ENCODE data around the gene NOP16. TPM values are rescaled to one million over a fixed set of nuclear protein-coding genes. Genes with fewer than 3 reads are reported as not detected.
A peak's percentile ranks its signal among the peaks of the same experiment; 100 is the strongest.

The NOP16 gene
- total RNA-seq, 3 donors from 2014 or later = 17.0 to 22.9 (median 18.4) TPM

- peaks cover 5% of the 10 kb centered on the region for H3K4me1 ChIP-seq (ENCODE audit: low read depth)
- no peak for ATAC-seq
- intact Hi-C loops (cut with DNase I, micrococcal nuclease) = no loop called here
- no peak overlapping the region for H3K4me3 ChIP-seq
- no peak for DNase-seq
- H3K9me3 ChIP-seq = no peaks in the 10 kb centered on the region
- no peaks in the 10 kb centered on the region for H3K36me3 ChIP-seq (ENCODE audit: low read depth)
- TF ChIP-seq, protein P1, sequence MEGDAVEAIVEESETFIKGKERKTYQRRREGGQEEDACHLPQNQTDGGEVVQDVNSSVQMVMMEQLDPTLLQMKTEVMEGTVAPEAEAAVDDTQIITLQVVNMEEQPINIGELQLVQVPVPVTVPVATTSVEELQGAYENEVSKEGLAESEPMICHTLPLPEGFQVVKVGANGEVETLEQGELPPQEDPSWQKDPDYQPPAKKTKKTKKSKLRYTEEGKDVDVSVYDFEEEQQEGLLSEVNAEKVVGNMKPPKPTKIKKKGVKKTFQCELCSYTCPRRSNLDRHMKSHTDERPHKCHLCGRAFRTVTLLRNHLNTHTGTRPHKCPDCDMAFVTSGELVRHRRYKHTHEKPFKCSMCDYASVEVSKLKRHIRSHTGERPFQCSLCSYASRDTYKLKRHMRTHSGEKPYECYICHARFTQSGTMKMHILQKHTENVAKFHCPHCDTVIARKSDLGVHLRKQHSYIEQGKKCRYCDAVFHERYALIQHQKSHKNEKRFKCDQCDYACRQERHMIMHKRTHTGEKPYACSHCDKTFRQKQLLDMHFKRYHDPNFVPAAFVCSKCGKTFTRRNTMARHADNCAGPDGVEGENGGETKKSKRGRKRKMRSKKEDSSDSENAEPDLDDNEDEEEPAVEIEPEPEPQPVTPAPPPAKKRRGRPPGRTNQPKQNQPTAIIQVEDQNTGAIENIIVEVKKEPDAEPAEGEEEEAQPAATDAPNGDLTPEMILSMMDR (IDR thresholded peaks at IDR 0.05) = no peak
Observed at GRCh38 chr5:176426876-176427275, 38.5 kb upstream of the NOP16 start.

DNA sequence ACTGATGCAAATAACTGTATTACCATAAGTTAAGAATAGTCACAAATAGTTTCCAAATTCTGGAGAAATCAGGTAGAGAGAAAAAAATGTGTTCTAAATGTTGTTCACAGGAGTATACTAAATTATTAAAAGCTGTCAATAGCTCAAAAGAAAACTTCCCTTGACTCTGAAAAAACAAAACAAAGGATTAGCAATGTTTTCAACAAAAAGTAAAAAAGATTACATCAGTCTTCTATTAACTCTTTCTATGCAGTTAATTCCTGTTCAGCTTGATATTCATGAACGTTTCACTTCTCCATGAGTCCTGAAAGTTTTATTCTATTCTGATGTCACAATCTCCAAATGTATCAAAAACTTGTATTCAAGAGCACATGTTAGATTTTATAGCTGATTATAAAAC is 37.4 kb upstream of the NOP16 start:
- no peak overlapping the region for H3K4me3 ChIP-seq
- ATAC-seq = no peak
- H3K4me1 ChIP-seq (ENCODE audit: low read depth) = peaks cover 5% of the 10 kb centered on the region
- no peaks in the 10 kb centered on the region for H3K9me3 ChIP-seq
- intact Hi-C loops (cut with DNase I, micrococcal nuclease) = no loop called here
- no peaks in the 10 kb centered on the region for H3K36me3 ChIP-seq (ENCODE audit: low read depth)
- TF ChIP-seq, protein P1 (IDR thresholded peaks at IDR 0.05) = no peak
- DNase-seq = no peak

- Histone ChIP-seq H3K36me3 (ENCODE audit: low read depth) (no peaks in the 10 kb centered on the region), H3K4me1 (ENCODE audit: low read depth) (peaks cover 5% of the 10 kb centered on the region), H3K4me3 (no peak overlapping the region), H3K9me3 (no peaks in the 10 kb centered on the region)
- intact Hi-C loops (cut with DNase I, micrococcal nuclease) = no loop called here
- DNase-seq (no peak), ATAC-seq (peak; percentile 78)
- TF ChIP-seq, protein P1 (IDR thresholded peaks at IDR 0.05) = no peak
Observed at GRCh38 chr5:176425138-176425537, 36.7 kb upstream of the NOP16 start.

- TF ChIP-seq, protein P1 (IDR thresholded peaks at IDR 0.05) = no peak
- intact Hi-C loops (cut with DNase I, micrococcal nuclease) = no loop called here
- H3K36me3 ChIP-seq (ENCODE audit: low read depth) = no peaks in the 10 kb centered on the region
- ATAC-seq (peak; percentile 57), DNase-seq (no peak)
- H3K9me3 ChIP-seq = no peaks in the 10 kb centered on the region
- H3K4me3 ChIP-seq = no peak overlapping the region
- H3K4me1 ChIP-seq (ENCODE audit: low read depth) = peaks cover 5% of the 10 kb centered on the region
Observed at GRCh38 chr5:176424181-176424580, 35.8 kb upstream of the NOP16 start.

GRCh38 chr5:176420972-176421544 is 32.7 kb upstream of the NOP16 start:
- DNase-seq = no peak
- H3K36me3 ChIP-seq (ENCODE audit: low read depth) = no peaks in the 10 kb centered on the region
- H3K4me3 ChIP-seq = no peak overlapping the region
- intact Hi-C loops (cut with DNase I, micrococcal nuclease) = no loop called here
- TF ChIP-seq, protein P1 (IDR thresholded peaks at IDR 0.05) = no peak
- H3K4me1 ChIP-seq (ENCODE audit: low read depth) = peaks cover 7% of the 10 kb centered on the region
- no peaks in the 10 kb centered on the region for H3K9me3 ChIP-seq
- ATAC-seq = no peak

- intact Hi-C loops (cut with DNase I, micrococcal nuclease) = no loop called here
- TF ChIP-seq, protein P1 (IDR thresholded peaks at IDR 0.05) = no peak
- no peak for ATAC-seq
Observed at GRCh38 chr5:176420086-176420485, 31.7 kb upstream of the NOP16 start.

More at GRCh38 chr5:176420086-176420485, 31.7 kb upstream of the NOP16 start:
- no peaks in the 10 kb centered on the region for H3K9me3 ChIP-seq
- peaks cover 13% of the 10 kb centered on the region for H3K4me1 ChIP-seq (ENCODE audit: low read depth)
- H3K36me3 ChIP-seq (ENCODE audit: low read depth) = no peaks in the 10 kb centered on the region
- no peak for DNase-seq
- H3K4me3 ChIP-seq = no peak overlapping the region

All from mucosa of descending colon (tissue), 3 donors.